Gastrocnemius medialis (tissue), 4 donors: ENCODE measurements around the gene HOXA4.

Source experiments
- POLR2A ChIP-seq, 2 donors: fragments of 450-650 bp; IDR thresholded peaks; one replicate each; pipeline ENCODE4 v1.6.1; 2017; ENCODE audit warnings: antibody characterized with exemption in 2 of 2, mild to moderate bottlenecking in 2 of 2, moderate library complexity in 2 of 2
- TF ChIP-seq, protein P1 (sequence below), 5 experiments: fragments of 450-650 bp in 3 of 5; fragments of 200-600 bp in 2 of 5; sonication (generic) in 2 of 5; IDR thresholded peaks in 4 of 5; conservative IDR thresholded peaks in 1 of 5; 1 replicate in 4 of 5; 2 replicates in 1 of 5; pipeline ENCODE4 v1.5.1; 2016 to 2019; ENCODE audit warnings: antibody characterized with exemption in 5 of 5, mild to moderate bottlenecking in 3 of 5, moderate library complexity in 3 of 5

DNA sequence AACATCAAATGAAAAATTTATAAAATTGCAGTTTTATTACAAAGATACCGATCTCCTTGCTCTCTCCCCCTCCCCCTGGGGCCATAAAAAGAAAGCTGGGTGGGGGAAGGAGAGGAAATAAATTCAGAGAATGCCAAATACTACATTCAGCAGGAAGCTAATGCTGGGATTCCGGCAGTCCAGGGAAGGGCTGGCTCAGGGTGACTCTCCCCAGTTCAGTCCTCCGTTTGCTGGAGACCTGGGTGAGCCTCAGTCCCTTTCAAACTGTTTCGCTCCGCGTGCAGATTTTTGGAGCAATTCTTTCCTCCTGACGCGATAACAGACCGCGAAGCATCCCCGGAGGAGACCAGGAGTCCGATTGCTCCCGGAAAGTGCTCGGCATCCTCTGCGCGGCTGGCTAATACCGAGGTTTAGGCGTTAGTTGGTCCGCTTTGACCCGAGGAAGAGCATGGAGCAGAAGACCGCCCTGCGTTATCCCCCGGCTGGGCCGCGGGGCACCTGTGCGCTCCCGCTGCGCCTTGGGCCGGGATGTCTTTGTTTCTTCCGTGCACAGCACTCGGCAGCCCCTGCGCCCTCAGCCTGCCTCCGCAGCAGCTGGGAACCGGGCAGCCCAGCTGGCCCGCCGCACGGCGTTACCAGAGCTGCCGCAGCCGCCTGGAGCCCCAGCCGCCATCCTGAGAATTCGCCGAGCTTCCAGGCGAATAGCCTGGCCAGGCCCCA lies 24.2 kb downstream of the HOXA4 start:
- TF ChIP-seq POLR2A (IDR thresholded peaks at IDR 0.05) = no peak
- TF ChIP-seq, protein P1, sequence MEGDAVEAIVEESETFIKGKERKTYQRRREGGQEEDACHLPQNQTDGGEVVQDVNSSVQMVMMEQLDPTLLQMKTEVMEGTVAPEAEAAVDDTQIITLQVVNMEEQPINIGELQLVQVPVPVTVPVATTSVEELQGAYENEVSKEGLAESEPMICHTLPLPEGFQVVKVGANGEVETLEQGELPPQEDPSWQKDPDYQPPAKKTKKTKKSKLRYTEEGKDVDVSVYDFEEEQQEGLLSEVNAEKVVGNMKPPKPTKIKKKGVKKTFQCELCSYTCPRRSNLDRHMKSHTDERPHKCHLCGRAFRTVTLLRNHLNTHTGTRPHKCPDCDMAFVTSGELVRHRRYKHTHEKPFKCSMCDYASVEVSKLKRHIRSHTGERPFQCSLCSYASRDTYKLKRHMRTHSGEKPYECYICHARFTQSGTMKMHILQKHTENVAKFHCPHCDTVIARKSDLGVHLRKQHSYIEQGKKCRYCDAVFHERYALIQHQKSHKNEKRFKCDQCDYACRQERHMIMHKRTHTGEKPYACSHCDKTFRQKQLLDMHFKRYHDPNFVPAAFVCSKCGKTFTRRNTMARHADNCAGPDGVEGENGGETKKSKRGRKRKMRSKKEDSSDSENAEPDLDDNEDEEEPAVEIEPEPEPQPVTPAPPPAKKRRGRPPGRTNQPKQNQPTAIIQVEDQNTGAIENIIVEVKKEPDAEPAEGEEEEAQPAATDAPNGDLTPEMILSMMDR (IDR thresholded peaks at IDR 0.05 in 4 of 5, conservative IDR thresholded peaks at IDR 0.05 in 1 of 5) = no peak
